Right lobe of liver (tissue), 6 donors: ENCODE results near the gene PACC1. TPM values are rescaled to one million over a fixed set of nuclear protein-coding genes. Genes with fewer than 3 reads are reported as not detected.
"Not testable (repeated sequence)": the region's sequence is repeated elsewhere in the genome, so short reads cannot be mapped to it uniquely, and the experiment has no call there.

ENCODE experiments used
- ATAC-seq, 4 donors: fragments of 200-7000 bp; cut with Tn5 transposase; one replicate each; pipeline ENCODE4 v1.9.1; 2020; ENCODE audit warnings: mild to moderate bottlenecking in 4 of 4, moderate library complexity in 4 of 4
- DNase-seq, 3 donors: peaks; one replicate each; pipeline ENCODE4 v3.0.0-alpha.2; 2020
- H3K27ac ChIP-seq, 3 donors: fragments of 200-600 bp; one replicate each; pipeline ENCODE4 v1.8.0; 2022
- H3K27me3 ChIP-seq, 2 donors: fragments of 200-600 bp; one replicate each; pipeline ENCODE4 v1.8.0; 2022
- H3K36me3 ChIP-seq, 4 donors: fragments of 200-600 bp; sonication (generic) in 1 of 4; one replicate each; pipeline versions ENCODE4 v1.5.1 to v1.8.0; 2017 to 2022; ENCODE audit warnings: control low read depth in 1 of 4
- H3K4me1 ChIP-seq, 4 donors: fragments of 200-600 bp; sonication (generic) in 1 of 4; one replicate each; pipeline versions ENCODE4 v1.5.1 to v1.8.0; 2017 to 2022; ENCODE audit warnings: control low read depth in 1 of 4
- H3K4me3 ChIP-seq, 3 donors: fragments of 200-600 bp; one replicate each; pipeline ENCODE4 v1.8.0; 2022
- H3K9me3 ChIP-seq, 4 donors: fragments of 200-600 bp; sonication (generic) in 1 of 4; one replicate each; pipeline versions ENCODE4 v1.5.1 to v1.8.0; 2017 to 2022; ENCODE audit warnings: control low read depth in 1 of 4
- POLR2A ChIP-seq: fragments of 450-650 bp; IDR thresholded peaks from one replicate; pipeline ENCODE4 v1.6.1; 2017; ENCODE audit warnings: antibody characterized with exemption, mild to moderate bottlenecking
- WGBS: methylation state at CpG from one replicate; pipeline ENCODE4 v1.1.6; 2018; ENCODE audit warnings: low coverage, low lambda C conversion rate; ENCODE audit not compliant: insufficient coverage; ENCODE audit errors: missing lambda C conversion rate; 5-methylcytosine and 5-hydroxymethylcytosine counted together
- intact Hi-C, 2 donors: fragments of 100-400 bp; cut with DNase I; formaldehyde crosslinking; loops; one replicate each; pipeline versions ENCODE4 v1.11.2 to v1.14.1; 2022
- total RNA-seq, 6 experiments: library from RNA; depleted of rRNA in 2 of 6; stranded (reverse); fragments of >200 nt in 2 of 6; fragmentation: NEBNext Ultra II Directional in 3 of 6; extraction: Animal tissue kit (Norgen Biotek cat#: 25700) in 3 of 6; gene quantifications; one replicate each; pipeline versions ENCODE4 v1.1.0 to v1.2.4, GENCODE V29; 2016 to 2023
- TF ChIP-seq, protein P1 (sequence below), 4 donors: fragments of 200-600 bp in 3 of 4; fragments of 450-650 bp in 1 of 4; IDR thresholded peaks; one replicate each; pipeline versions ENCODE4 v1.5.1 to v1.8.0; 2016 to 2022; ENCODE audit warnings: antibody characterized with exemption in 4 of 4, mild to moderate bottlenecking in 2 of 4
- donor health status: DM: no; HTN: yes; CAD: no.
- donor health status: DM: no; HTN: no; CAD: no.
- donor health status: DM: no; HTN: no; CAD: no.
- donor health status: DM: no; HTN: yes; CAD: no.
- donor health status: DM: no; HTN: yes; CAD: no.

PACC1 gene
- total RNA-seq, 6 experiments from 2014 or later = 0.88 to 3.3 (median 1.7) TPM

DNA sequence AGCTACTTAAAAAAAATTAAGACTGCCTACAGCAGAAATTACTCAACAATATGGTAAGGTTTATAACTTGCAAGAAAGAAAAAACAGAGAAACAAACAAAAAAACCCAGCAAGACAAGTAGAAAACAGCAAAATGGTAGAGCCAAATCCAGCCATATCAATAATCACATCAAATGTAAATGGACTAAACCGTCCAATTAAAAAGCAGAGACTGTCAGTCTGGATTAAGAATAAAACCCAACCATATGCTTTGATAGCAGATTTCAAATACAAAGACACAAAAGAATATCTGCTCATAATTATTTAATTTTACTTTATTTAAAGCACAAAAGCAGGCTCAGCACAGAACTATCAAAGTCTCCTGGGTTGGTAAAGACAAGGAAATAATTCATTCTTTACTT is 17.5 kb downstream of the PACC1 start:
- intact Hi-C loops = no loop called here
- no peaks in the 10 kb centered on the region for H3K27me3 ChIP-seq

GRCh38 chr1:212396638-212397037 is 18.0 kb downstream of the PACC1 start:
- Histone ChIP-seq H3K27ac (no peak overlapping the region), H3K4me3 (no peak overlapping the region), H3K4me1 (no peaks in the 10 kb centered on the region), H3K9me3 (no peaks in the 10 kb centered on the region), H3K36me3 (no peaks in the 10 kb centered on the region), H3K27me3 (no peaks in the 10 kb centered on the region)
- intact Hi-C loops = no loop called here
- no peak for ATAC-seq
- TF ChIP-seq POLR2A = no peak
- TF ChIP-seq, protein P1, sequence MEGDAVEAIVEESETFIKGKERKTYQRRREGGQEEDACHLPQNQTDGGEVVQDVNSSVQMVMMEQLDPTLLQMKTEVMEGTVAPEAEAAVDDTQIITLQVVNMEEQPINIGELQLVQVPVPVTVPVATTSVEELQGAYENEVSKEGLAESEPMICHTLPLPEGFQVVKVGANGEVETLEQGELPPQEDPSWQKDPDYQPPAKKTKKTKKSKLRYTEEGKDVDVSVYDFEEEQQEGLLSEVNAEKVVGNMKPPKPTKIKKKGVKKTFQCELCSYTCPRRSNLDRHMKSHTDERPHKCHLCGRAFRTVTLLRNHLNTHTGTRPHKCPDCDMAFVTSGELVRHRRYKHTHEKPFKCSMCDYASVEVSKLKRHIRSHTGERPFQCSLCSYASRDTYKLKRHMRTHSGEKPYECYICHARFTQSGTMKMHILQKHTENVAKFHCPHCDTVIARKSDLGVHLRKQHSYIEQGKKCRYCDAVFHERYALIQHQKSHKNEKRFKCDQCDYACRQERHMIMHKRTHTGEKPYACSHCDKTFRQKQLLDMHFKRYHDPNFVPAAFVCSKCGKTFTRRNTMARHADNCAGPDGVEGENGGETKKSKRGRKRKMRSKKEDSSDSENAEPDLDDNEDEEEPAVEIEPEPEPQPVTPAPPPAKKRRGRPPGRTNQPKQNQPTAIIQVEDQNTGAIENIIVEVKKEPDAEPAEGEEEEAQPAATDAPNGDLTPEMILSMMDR (IDR thresholded peaks at IDR 0.05) = no peak
- no peak for DNase-seq
- WGBS = 90% methylated on average over 3 of the region's 3 CpGs

More for the DNA sequence above, 17.5 kb downstream of the PACC1 start:
- no peak for DNase-seq
- no peak overlapping the region for H3K4me3 ChIP-seq
- TF ChIP-seq, protein P1 (IDR thresholded peaks at IDR 0.05) = no peak
- TF ChIP-seq POLR2A = no peak
- no peak overlapping the region for H3K27ac ChIP-seq
- 92% methylated on average over 1 of the region's 1 CpG for whole genome bisulfite sequencing
- ATAC-seq = no peak
- H3K9me3 ChIP-seq = no peaks in the 10 kb centered on the region
- no peaks in the 10 kb centered on the region for H3K36me3 ChIP-seq
- no peaks in the 10 kb centered on the region for H3K4me1 ChIP-seq

- 73% methylated on average over 4 of the region's 6 CpGs for WGBS
- H3K4me3 ChIP-seq, intact Hi-C loops, H3K27me3 ChIP-seq, H3K9me3 ChIP-seq, H3K36me3 ChIP-seq, H3K4me1 ChIP-seq, DNase-seq, ATAC-seq, H3K27ac ChIP-seq: not testable (repeated sequence)
These were observed 18.8 kb downstream of the PACC1 start for GRCh38 chr1:212395678-212396437.

DNA sequence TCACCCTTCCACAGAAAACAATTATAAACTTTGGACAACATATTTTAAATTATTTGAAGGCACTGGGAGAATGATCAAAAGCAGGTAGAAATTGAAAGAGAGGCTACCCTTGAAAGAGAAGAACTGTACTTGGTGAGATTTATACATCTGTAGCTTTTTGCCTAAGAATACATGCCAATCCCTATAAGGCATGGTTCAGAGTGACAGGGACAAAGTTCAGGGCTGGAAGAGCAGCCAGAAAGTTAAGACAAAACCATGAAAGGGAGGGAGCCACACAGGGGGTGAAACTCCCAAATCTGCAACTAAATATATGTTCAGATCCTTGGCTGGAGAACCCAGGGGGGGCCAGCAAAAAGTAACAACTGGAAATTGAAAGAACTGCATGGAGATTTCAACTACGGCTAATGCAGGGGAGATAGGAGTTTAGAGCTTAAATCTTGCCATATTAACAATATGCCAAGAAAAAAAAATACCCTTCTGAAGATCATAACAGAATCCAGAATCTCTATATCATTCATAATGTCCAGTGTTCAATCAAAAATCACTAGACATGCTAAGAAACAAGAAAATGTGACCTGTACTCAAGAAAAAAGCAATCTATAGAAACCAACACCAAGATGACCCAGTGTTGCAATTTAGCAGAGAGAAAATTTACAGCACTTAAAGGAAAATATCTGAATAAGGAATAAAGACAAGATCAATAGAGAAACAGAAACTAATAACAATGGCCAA is 25.5 kb downstream of the PACC1 start:
- Histone ChIP-seq H3K27me3 (no peaks in the 10 kb centered on the region), H3K27ac (no peak overlapping the region), H3K9me3 (no peaks in the 10 kb centered on the region), H3K4me3 (no peak overlapping the region), H3K4me1 (no peaks in the 10 kb centered on the region), H3K36me3 (no peaks in the 10 kb centered on the region)
- WGBS = no CpG with 5 or more reads among the region's 1 CpG
- TF ChIP-seq POLR2A = no peak
- DNase-seq (no peak), ATAC-seq (no peak)
- intact Hi-C loops = no loop called here

GRCh38 chr1:212386029-212386428 is 28.7 kb downstream of the PACC1 start:
- Histone ChIP-seq H3K9me3 (no peaks in the 10 kb centered on the region), H3K36me3 (no peaks in the 10 kb centered on the region), H3K4me1 (no peaks in the 10 kb centered on the region), H3K27ac (no peak overlapping the region), H3K27me3 (no peaks in the 10 kb centered on the region), H3K4me3 (no peak overlapping the region)
- TF ChIP-seq, protein P1 (IDR thresholded peaks at IDR 0.05) = no peak
- no peak for TF ChIP-seq POLR2A
- ATAC-seq (peak in 2 of 4 donors; percentile 27 to 37), DNase-seq (no peak)
- WGBS = 100% methylated on average over 1 of the region's 1 CpG
- intact Hi-C loops = no loop called here
